Gastrocnemius medialis (tissue), 4 donors: ENCODE data around the gene PHTF2. TPM values are rescaled to one million over a fixed set of nuclear protein-coding genes. Genes with fewer than 3 reads are reported as not detected.

Experiments used
- ATAC-seq, 2 donors: fragments of 150-250 bp; one replicate each; pipeline ENCODE4 v1.9.1; 2016
- DNase-seq, 2 donors: peaks; one replicate each; pipeline ENCODE4 v3.0.0-alpha.2; 2019
- H3K27ac ChIP-seq, 4 donors: fragments of 200-600 bp; sonication (generic); 1 replicate in 1 of 4; 2 replicates in 3 of 4; pipeline ENCODE4 v1.5.1; 2016 to 2018; ENCODE audit warnings: mild to moderate bottlenecking in 2 of 4, moderate library complexity in 1 of 4
- H3K27me3 ChIP-seq, 3 donors: fragments of 200-600 bp; sonication (generic) in 2 of 3; 1 replicate in 1 of 3; 2 replicates in 2 of 3; pipeline versions ENCODE4 v1.5.1 to v1.6.0; 2016 to 2019; ENCODE audit warnings: mild to moderate bottlenecking in 1 of 3, moderate library complexity in 1 of 3
- H3K36me3 ChIP-seq, 2 donors: fragments of 200-600 bp; sonication (generic) in 1 of 2; one replicate each; pipeline ENCODE4 v1.5.1; 2017 to 2018
- H3K4me1 ChIP-seq, 2 donors: fragments of 200-600 bp; sonication (generic) in 1 of 2; one replicate each; pipeline ENCODE4 v1.5.1; 2016 to 2017; ENCODE audit warnings: mild to moderate bottlenecking in 2 of 2
- H3K4me3 ChIP-seq, 4 donors: fragments of 200-600 bp; sonication (generic) in 3 of 4; 1 replicate in 1 of 4; 2 replicates in 3 of 4; pipeline ENCODE4 v1.5.1; 2016 to 2019; ENCODE audit warnings: mild to moderate bottlenecking in 2 of 4
- H3K9me3 ChIP-seq, 3 donors: fragments of 200-600 bp; sonication (generic) in 2 of 3; 1 replicate in 1 of 3; 2 replicates in 2 of 3; pipeline ENCODE4 v1.5.1; 2016 to 2019
- POLR2A ChIP-seq, 2 donors: fragments of 450-650 bp; IDR thresholded peaks; one replicate each; pipeline ENCODE4 v1.6.1; 2017; ENCODE audit warnings: antibody characterized with exemption in 2 of 2, mild to moderate bottlenecking in 2 of 2, moderate library complexity in 2 of 2
- in situ Hi-C, 4 donors: fragments of 200-750 bp; cut with MboI; loops; one replicate each; pipeline versions ENCODE4 v1.15.0 to v1.8.0; 2017; ENCODE audit warnings: low sequenced_read_pairs in 4 of 4
- intact Hi-C: fragments of 100-400 bp; cut with DNase I; formaldehyde crosslinking; loops from one replicate; pipeline ENCODE4 v1.15.1; 2023; ENCODE audit warnings: low total_unique reads
- total RNA-seq, 4 donors: library from RNA; depleted of rRNA; stranded (reverse); fragments of >200 nt; gene quantifications; one replicate each; pipeline versions ENCODE4 v1.1.0 to v1.2.3, GENCODE V29; 2016
- TF ChIP-seq, protein P1 (sequence below), 5 experiments: fragments of 450-650 bp in 3 of 5; fragments of 200-600 bp in 2 of 5; sonication (generic) in 2 of 5; IDR thresholded peaks in 4 of 5; conservative IDR thresholded peaks in 1 of 5; 1 replicate in 4 of 5; 2 replicates in 1 of 5; pipeline ENCODE4 v1.5.1; 2016 to 2019; ENCODE audit warnings: antibody characterized with exemption in 5 of 5, mild to moderate bottlenecking in 3 of 5, moderate library complexity in 3 of 5

Gene PHTF2
- total RNA-seq, 4 donors from 2014 or later = 81.2 to 163 (median 108) TPM

GRCh38 chr7:77944183-77945182, 145.9 kb downstream of the PHTF2 start:
- in situ Hi-C loops (no loop called here), intact Hi-C loops (no loop called here)
- Histone ChIP-seq H3K4me1 (no peaks in the 10 kb centered on the region), H3K36me3 (peaks cover 0 to 41% of the 10 kb centered on the region in 2 donors), H3K4me3 (no peak overlapping the region), H3K27me3 (no peaks in the 10 kb centered on the region), H3K9me3 (no peaks in the 10 kb centered on the region), H3K27ac (no peak overlapping the region)
- ATAC-seq (no peak), DNase-seq (no peak)
- TF ChIP-seq POLR2A (IDR thresholded peaks at IDR 0.05) = no peak
- TF ChIP-seq, protein P1, sequence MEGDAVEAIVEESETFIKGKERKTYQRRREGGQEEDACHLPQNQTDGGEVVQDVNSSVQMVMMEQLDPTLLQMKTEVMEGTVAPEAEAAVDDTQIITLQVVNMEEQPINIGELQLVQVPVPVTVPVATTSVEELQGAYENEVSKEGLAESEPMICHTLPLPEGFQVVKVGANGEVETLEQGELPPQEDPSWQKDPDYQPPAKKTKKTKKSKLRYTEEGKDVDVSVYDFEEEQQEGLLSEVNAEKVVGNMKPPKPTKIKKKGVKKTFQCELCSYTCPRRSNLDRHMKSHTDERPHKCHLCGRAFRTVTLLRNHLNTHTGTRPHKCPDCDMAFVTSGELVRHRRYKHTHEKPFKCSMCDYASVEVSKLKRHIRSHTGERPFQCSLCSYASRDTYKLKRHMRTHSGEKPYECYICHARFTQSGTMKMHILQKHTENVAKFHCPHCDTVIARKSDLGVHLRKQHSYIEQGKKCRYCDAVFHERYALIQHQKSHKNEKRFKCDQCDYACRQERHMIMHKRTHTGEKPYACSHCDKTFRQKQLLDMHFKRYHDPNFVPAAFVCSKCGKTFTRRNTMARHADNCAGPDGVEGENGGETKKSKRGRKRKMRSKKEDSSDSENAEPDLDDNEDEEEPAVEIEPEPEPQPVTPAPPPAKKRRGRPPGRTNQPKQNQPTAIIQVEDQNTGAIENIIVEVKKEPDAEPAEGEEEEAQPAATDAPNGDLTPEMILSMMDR (IDR thresholded peaks at IDR 0.05 in 4 of 5, conservative IDR thresholded peaks at IDR 0.05 in 1 of 5) = no peak

DNA sequence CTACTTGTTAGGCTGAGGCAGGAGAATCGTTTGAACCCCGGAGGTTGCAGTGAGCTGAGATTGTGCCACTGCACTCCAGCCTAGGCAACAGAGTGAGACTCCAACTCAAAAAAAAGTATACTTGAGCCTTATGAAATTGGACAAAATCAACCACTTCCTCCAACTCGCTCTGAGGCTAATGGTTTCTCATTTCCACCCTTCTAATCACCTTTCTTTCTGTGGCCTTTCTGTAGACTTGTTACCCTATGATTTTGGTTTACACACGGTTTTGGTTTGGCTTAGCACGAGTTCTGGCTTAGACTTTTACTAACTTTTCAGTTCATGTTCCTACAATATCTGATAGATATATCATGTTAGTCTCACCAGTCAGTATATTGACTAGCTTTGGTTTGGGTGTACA, 152.0 kb downstream of the PHTF2 start:
- Histone ChIP-seq H3K4me3 (no peak overlapping the region), H3K27ac (no peak overlapping the region), H3K27me3 (no peaks in the 10 kb centered on the region), H3K4me1 (no peaks in the 10 kb centered on the region), H3K36me3 (peaks cover 0 to 9% of the 10 kb centered on the region in 2 donors), H3K9me3 (no peaks in the 10 kb centered on the region)
- no peak for DNase-seq
- in situ Hi-C loops (no loop called here), intact Hi-C loops (no loop called here)
- no peak for TF ChIP-seq POLR2A (IDR thresholded peaks at IDR 0.05)
- TF ChIP-seq, protein P1 (IDR thresholded peaks at IDR 0.05 in 4 of 5, conservative IDR thresholded peaks at IDR 0.05 in 1 of 5) = no peak
- no peak for ATAC-seq

DNA sequence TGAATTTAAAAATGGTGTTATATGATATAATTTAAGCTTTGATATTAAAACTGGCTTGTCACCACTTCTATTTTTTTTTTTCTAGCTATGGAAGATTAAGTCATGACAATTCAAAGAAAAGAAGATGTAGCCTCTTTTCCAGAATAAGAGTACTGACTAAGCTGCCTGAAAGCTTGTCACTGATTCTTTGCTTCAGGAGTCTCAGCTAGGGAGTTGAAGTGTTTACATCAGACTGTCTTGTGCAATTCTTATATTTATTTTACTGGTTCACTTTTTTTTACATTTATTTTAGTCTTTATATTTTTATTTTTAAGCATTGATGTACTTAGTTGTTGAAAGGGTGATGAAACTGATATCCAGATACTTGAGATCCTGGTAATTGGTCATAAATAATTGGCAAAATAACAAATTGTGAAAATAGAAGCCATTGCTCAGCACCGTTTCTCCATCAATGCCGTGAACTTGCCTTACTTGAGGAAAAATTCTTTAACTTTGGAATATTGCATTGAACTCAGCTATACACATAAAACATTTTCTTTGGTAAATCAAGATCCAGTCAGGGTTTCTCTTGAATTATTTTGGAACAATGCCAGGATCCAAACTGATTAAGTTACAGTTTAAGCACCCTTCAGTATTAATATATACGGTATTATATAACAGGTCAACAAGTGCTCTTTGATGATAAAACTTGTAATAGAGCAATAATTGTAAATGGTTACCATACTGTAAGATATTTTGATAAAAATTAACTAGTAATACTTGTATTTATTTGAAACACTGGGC, 156.4 kb downstream of the PHTF2 start:
- no peak overlapping the region for H3K27ac ChIP-seq
- H3K36me3 ChIP-seq = peaks cover 0 to 9% of the 10 kb centered on the region in 2 donors
- intact Hi-C loops = no loop called here
- DNase-seq (no peak), ATAC-seq (no peak)
- H3K9me3 ChIP-seq = no peaks in the 10 kb centered on the region
- TF ChIP-seq, protein P1 (IDR thresholded peaks at IDR 0.05 in 4 of 5, conservative IDR thresholded peaks at IDR 0.05 in 1 of 5) = no peak
- TF ChIP-seq POLR2A (IDR thresholded peaks at IDR 0.05) = no peak
- no peaks in the 10 kb centered on the region for H3K27me3 ChIP-seq
- no peaks in the 10 kb centered on the region for H3K4me1 ChIP-seq
- in situ Hi-C loops = no loop called here
- H3K4me3 ChIP-seq = no peak overlapping the region

GRCh38 chr7:77958436-77958835, 159.9 kb downstream of the PHTF2 start:
- in situ Hi-C loops = no loop called here

More at GRCh38 chr7:77958436-77958835, 159.9 kb downstream of the PHTF2 start:
- intact Hi-C loops = no loop called here
- Histone ChIP-seq H3K27me3 (no peaks in the 10 kb centered on the region), H3K27ac (no peak overlapping the region), H3K9me3 (no peaks in the 10 kb centered on the region), H3K36me3 (peaks cover 0 to 9% of the 10 kb centered on the region in 2 donors), H3K4me3 (no peak overlapping the region), H3K4me1 (no peaks in the 10 kb centered on the region)
- DNase-seq (no peak), ATAC-seq (no peak)
- TF ChIP-seq, protein P1 (IDR thresholded peaks at IDR 0.05 in 4 of 5, conservative IDR thresholded peaks at IDR 0.05 in 1 of 5) = no peak
- TF ChIP-seq POLR2A (IDR thresholded peaks at IDR 0.05) = no peak
